BJ (cell line): Measurements from ENCODE around the gene LECT2. TPM values are rescaled to one million over a fixed set of nuclear protein-coding genes. Genes with fewer than 3 reads are reported as not detected.

ENCODE experiments used
- CTCF ChIA-PET: fragments of 350-600 bp; formaldehyde crosslinking; extraction: SDS; loops from one replicate; lab custom pipeline; 2021; ENCODE audit warnings: antibody characterized with exemption, inconsistent platforms; lab: Yijun Ruan, JAX
- POLR2A ChIA-PET: fragments of 300-600 bp; sonication (Branson Sonifier 250); formaldehyde crosslinking; extraction: SDS; loops from one replicate; lab custom pipeline; 2021; ENCODE audit warnings: antibody characterized with exemption; lab: Charles Lee
- DNase-seq: peaks from one replicate; pipeline ENCODE4 v3.0.0-alpha.2; 2011; ENCODE audit warnings: low read depth
- H3K27me3 ChIP-seq: 2 replicates; pipeline ENCODE4 v1.6.0; 2011; ENCODE audit warnings: low read length; ENCODE audit not compliant: control insufficient read depth, insufficient read depth
- H3K36me3 ChIP-seq: 2 replicates; pipeline ENCODE4 v1.5.1; 2011; ENCODE audit warnings: low read length; ENCODE audit not compliant: control insufficient read depth, insufficient read depth
- H3K4me3 ChIP-seq: 2 replicates; pipeline ENCODE4 v1.5.1; 2011; ENCODE audit warnings: low read depth, mild to moderate bottlenecking, control low read depth, low read length
- polyA plus RNA-seq: library from polyadenylated mRNA; depleted of rRNA; stranded (reverse); fragments of >200 nt; gene quantifications from 2 replicates; pipeline ENCODE4 v1.2.3, GENCODE V29; 2011; rRNA removed
- TF ChIP-seq, protein P1 (sequence below): IDR thresholded peaks from 2 replicates; pipeline ENCODE4 v1.5.1; 2011; ENCODE audit warnings: low read depth, mild to moderate bottlenecking, control low read depth, inconsistent platforms, low read length, moderate library complexity; ENCODE audit not compliant: insufficient read depth

Gene LECT2
- polyA plus RNA-seq, 1 experiment, result not detected

DNA sequence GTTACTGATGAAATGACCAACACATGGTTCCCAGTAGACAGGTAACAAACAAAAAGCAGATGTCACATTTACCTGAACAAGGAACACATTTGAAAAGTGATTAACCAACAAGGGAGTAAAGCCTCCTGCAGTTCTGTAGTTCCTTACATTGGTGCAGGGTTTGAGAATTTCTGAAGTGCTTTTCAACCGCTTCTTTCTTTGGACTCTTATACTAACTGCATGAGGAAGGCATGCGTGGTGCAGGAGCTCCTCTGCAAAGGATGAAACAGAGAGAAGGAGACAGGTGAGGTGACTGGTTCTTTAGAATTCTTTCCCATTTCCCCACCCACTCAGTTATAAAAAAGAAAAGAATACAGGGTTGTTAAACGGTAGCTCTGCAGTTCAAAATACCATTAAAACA lies 54.5 kb downstream of the LECT2 start:
- ChIA-PET POLR2A (no interaction called here), CTCF (no interaction called here)
- peaks cover 9% of the 10 kb centered on the region; the same call in 1 of the 2 replicates for H3K27me3 ChIP-seq
- no peak overlapping the region for H3K4me3 ChIP-seq
- no peaks in the 10 kb centered on the region for H3K36me3 ChIP-seq
- TF ChIP-seq, protein P1, sequence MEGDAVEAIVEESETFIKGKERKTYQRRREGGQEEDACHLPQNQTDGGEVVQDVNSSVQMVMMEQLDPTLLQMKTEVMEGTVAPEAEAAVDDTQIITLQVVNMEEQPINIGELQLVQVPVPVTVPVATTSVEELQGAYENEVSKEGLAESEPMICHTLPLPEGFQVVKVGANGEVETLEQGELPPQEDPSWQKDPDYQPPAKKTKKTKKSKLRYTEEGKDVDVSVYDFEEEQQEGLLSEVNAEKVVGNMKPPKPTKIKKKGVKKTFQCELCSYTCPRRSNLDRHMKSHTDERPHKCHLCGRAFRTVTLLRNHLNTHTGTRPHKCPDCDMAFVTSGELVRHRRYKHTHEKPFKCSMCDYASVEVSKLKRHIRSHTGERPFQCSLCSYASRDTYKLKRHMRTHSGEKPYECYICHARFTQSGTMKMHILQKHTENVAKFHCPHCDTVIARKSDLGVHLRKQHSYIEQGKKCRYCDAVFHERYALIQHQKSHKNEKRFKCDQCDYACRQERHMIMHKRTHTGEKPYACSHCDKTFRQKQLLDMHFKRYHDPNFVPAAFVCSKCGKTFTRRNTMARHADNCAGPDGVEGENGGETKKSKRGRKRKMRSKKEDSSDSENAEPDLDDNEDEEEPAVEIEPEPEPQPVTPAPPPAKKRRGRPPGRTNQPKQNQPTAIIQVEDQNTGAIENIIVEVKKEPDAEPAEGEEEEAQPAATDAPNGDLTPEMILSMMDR, result no peak
- no peak for DNase-seq

DNA sequence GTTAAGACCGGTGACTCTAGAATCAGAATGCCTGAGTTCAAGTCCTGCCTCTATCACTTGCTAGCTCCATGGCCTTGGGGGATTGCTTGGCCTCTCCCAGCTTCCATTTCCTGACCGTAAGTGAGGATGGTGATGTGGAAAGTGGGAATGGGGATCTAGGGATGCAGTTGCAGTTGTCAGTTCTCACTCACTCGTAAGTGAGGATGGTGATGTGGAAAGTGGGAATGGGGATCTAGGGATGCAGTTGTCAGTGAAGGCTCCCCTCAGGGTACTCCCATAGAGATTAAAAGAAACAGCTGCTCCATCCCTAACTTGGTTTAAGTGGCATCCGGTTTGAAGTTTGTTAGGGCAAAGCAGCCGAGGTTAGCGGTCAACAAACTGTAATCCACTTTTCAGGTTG lies 56.1 kb downstream of the LECT2 start:
- TF ChIP-seq, protein P1, result no peak
- no peak for DNase-seq
- H3K4me3 ChIP-seq, result no peak overlapping the region
- CTCF ChIA-PET, result interaction anchor here (1.4 kb wide), 1 partner anchor 11 kb away, joined by 5 read pairs; no protein-coding TSS in a partner anchor
- H3K27me3 ChIP-seq, result peaks cover 9% of the 10 kb centered on the region; the same call in 1 of the 2 replicates
- POLR2A ChIA-PET, result no interaction called here
- no peaks in the 10 kb centered on the region for H3K36me3 ChIP-seq

Other genes with a start within 250 kb of the LECT2 start
- gene SLC25A48, start 120.3 kb downstream of the LECT2 start, polyA plus RNA-seq, result not detected in 2 replicates
- gene IL9, start 59.1 kb downstream of the LECT2 start, polyA plus RNA-seq, result not detected in 2 replicates
- gene TGFBI, start 74.0 kb upstream of the LECT2 start, polyA plus RNA-seq, result 987 and 1,228 TPM in 2 replicates
- 34.3 and 66.8 TPM in 2 replicates for gene SMAD5, start 177.9 kb upstream of the LECT2 start, polyA plus RNA-seq
- not detected in 2 replicates for gene SMIM32, start 238.2 kb upstream of the LECT2 start, polyA plus RNA-seq